HEK293T (cell line): ENCODE results near the gene PRSS56.

Experiments used
- ARNT ChIP-seq: fragments of 450-650 bp; IDR thresholded peaks from 2 replicates; pipeline ENCODE4 v1.6.1; 2017; ENCODE audit warnings: mild to moderate bottlenecking
- BHLHE40 ChIP-seq: fragments of 450-650 bp; IDR thresholded peaks from 2 replicates; pipeline ENCODE4 v1.6.1; 2016; ENCODE audit warnings: mild to moderate bottlenecking, moderate library complexity, borderline replicate concordance
- CTBP1 ChIP-seq: fragments of 450-650 bp; IDR thresholded peaks from 2 replicates; pipeline ENCODE4 v1.6.1; 2016; ENCODE audit warnings: borderline replicate concordance
- ELF4 ChIP-seq: fragments of 450-650 bp; IDR thresholded peaks from 2 replicates; pipeline ENCODE4 v1.6.1; 2017; ENCODE audit warnings: antibody characterized with exemption
- FOXK2 ChIP-seq: fragments of 450-650 bp; IDR thresholded peaks from 2 replicates; pipeline ENCODE4 v1.6.1; 2016; ENCODE audit warnings: mild to moderate bottlenecking
- FOXM1 ChIP-seq: fragments of 450-650 bp; IDR thresholded peaks from 2 replicates; pipeline ENCODE4 v1.6.1; 2017; ENCODE audit warnings: mild to moderate bottlenecking, borderline replicate concordance
- HDGF ChIP-seq: fragments of 450-650 bp; IDR thresholded peaks from 2 replicates; pipeline ENCODE4 v1.6.1; 2017; ENCODE audit warnings: antibody characterized with exemption, borderline replicate concordance
- LEF1 ChIP-seq: fragments of 450-650 bp; IDR thresholded peaks from 2 replicates; pipeline ENCODE4 v1.6.1; 2017; ENCODE audit warnings: mild to moderate bottlenecking, borderline replicate concordance
- NFRKB ChIP-seq: fragments of 450-650 bp; IDR thresholded peaks from 2 replicates; pipeline ENCODE4 v1.6.1; 2016; ENCODE audit warnings: mild to moderate bottlenecking, moderate library complexity
- PKNOX1 ChIP-seq: fragments of 450-650 bp; IDR thresholded peaks from 2 replicates; pipeline ENCODE4 v1.6.1; 2016
- SP1 ChIP-seq: fragments of 450-650 bp; IDR thresholded peaks from 2 replicates; pipeline ENCODE4 v1.6.1; 2017
- SUZ12 ChIP-seq: fragments of 450-650 bp; IDR thresholded peaks from 2 replicates; pipeline ENCODE4 v1.6.1; 2016; ENCODE audit warnings: mild to moderate bottlenecking
- TARDBP ChIP-seq: fragments of 450-650 bp; IDR thresholded peaks from 2 replicates; pipeline ENCODE4 v1.6.1; 2016
- ZNF384 ChIP-seq: fragments of 450-650 bp; IDR thresholded peaks from 2 replicates; pipeline ENCODE4 v1.6.1; 2016

- no peak for TF ChIP-seq ARNT
- TF ChIP-seq SUZ12: no peak
- TF ChIP-seq ELF4: no peak
- no peak for TF ChIP-seq SP1
- no peak for TF ChIP-seq ZNF384
- TF ChIP-seq PKNOX1: no peak
- TF ChIP-seq LEF1: no peak
- TF ChIP-seq FOXK2: no peak
- no peak; the same call in 1 of the 2 replicates for TF ChIP-seq FOXM1
- TF ChIP-seq BHLHE40: no peak
- no peak for TF ChIP-seq HDGF
- no peak for TF ChIP-seq CTBP1
- TF ChIP-seq TARDBP: no peak
- TF ChIP-seq NFRKB: no peak
Observed at GRCh38 chr2:232487385-232488096, 32.6 kb upstream of the PRSS56 start, which contains the start of gene ECEL1.
